Peyer's patch (tissue), 4 donors: ENCODE data around the gene FXN.

Source experiments
- POLR2A ChIP-seq, 2 donors: fragments of 450-650 bp; IDR thresholded peaks; one replicate each; pipeline ENCODE4 v1.5.1; 2017; ENCODE audit warnings: antibody characterized with exemption in 2 of 2, mild to moderate bottlenecking in 2 of 2, moderate library complexity in 2 of 2
- TF ChIP-seq, protein P1 (sequence below), 6 experiments: fragments of 450-650 bp in 4 of 6; fragments of 200-600 bp in 2 of 6; sonication (generic) in 1 of 6; IDR thresholded peaks; one replicate each; pipeline ENCODE4 v1.5.1; 2017 to 2019; ENCODE audit warnings: antibody characterized with exemption in 6 of 6, mild to moderate bottlenecking in 3 of 6, moderate library complexity in 1 of 6

DNA sequence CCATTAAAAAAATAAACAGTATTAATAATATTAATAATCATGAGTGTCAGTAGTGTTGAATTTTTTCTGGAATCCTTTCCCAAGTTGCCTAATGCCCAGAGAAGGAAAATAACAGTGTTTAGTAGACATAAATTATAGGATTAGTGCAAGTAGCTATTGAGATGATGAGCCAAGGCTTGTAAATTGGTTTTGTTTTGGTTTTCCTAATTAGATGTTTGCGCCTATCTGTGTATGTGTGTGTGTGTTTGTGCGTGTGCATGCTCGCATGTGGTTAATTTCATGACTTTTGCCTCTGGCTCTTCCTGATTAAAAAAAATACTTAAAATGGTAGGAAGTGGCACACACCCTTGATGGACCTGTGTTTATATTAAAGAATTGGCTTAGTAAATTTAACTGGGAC, 55.4 kb downstream of the FXN start:
- TF ChIP-seq, protein P1, sequence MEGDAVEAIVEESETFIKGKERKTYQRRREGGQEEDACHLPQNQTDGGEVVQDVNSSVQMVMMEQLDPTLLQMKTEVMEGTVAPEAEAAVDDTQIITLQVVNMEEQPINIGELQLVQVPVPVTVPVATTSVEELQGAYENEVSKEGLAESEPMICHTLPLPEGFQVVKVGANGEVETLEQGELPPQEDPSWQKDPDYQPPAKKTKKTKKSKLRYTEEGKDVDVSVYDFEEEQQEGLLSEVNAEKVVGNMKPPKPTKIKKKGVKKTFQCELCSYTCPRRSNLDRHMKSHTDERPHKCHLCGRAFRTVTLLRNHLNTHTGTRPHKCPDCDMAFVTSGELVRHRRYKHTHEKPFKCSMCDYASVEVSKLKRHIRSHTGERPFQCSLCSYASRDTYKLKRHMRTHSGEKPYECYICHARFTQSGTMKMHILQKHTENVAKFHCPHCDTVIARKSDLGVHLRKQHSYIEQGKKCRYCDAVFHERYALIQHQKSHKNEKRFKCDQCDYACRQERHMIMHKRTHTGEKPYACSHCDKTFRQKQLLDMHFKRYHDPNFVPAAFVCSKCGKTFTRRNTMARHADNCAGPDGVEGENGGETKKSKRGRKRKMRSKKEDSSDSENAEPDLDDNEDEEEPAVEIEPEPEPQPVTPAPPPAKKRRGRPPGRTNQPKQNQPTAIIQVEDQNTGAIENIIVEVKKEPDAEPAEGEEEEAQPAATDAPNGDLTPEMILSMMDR (IDR thresholded peaks at IDR 0.05), result no peak
- TF ChIP-seq POLR2A (IDR thresholded peaks at IDR 0.05), result no peak
